Peyer's patch (tissue), 4 donors: Measurements from ENCODE around the gene MCUR1.
"Not testable (repeated sequence)": the region's sequence is repeated elsewhere in the genome, so short reads cannot be mapped to it uniquely, and the experiment has no call there.

Source experiments
- CTCF ChIP-seq, 6 experiments: fragments of 450-650 bp in 4 of 6; fragments of 200-600 bp in 2 of 6; sonication (generic) in 1 of 6; IDR thresholded peaks; one replicate each; pipeline ENCODE4 v1.5.1; 2017 to 2019; ENCODE audit warnings: antibody characterized with exemption in 6 of 6, mild to moderate bottlenecking in 3 of 6, moderate library complexity in 1 of 6
- POLR2A ChIP-seq, 2 donors: fragments of 450-650 bp; IDR thresholded peaks; one replicate each; pipeline ENCODE4 v1.5.1; 2017; ENCODE audit warnings: antibody characterized with exemption in 2 of 2, mild to moderate bottlenecking in 2 of 2, moderate library complexity in 2 of 2

- TF ChIP-seq POLR2A, CTCF (IDR thresholded peaks at IDR 0.05): not testable (repeated sequence)
Measured at GRCh38 chr6:13834018-13834417, 19.7 kb upstream of the MCUR1 start.
